Stimulated activated effector memory CD8-positive, alpha-beta T cell treated with anti-CD3 and anti-CD28 coated beads, Interleukin-12 subunit alpha, Interleukin-12 subunit beta, amount 100 ng/mL, for 72 hours (primary cell): ENCODE results near the gene CCDC146.
"Not testable (repeated sequence)": the region's sequence is repeated elsewhere in the genome, so short reads cannot be mapped to it uniquely, and the experiment has no call there.

Experiments
- ATAC-seq: fragments of 150-1000 bp; cut with Tn5 transposase; 2 replicates; pipeline ENCODE4 v1.10.0; 2021
- DNase-seq, 2 donors: peaks; one replicate each; pipeline ENCODE4 v3.0.0; 2021 to 2022; ENCODE audit warnings: low spot score in 2 of 2
- H3K27ac Mint-ChIP-seq: one replicate; pipeline ENCODE4 v1.8.0; 2022; ENCODE audit warnings: mild to moderate bottlenecking, mixed read lengths
- H3K36me3 Mint-ChIP-seq: one replicate; pipeline ENCODE4 v1.8.0; 2022; ENCODE audit warnings: mild to moderate bottlenecking, mixed read lengths
- H3K4me1 Mint-ChIP-seq: one replicate; pipeline ENCODE4 v1.8.0; 2022; ENCODE audit warnings: mixed read lengths
- H3K4me3 Mint-ChIP-seq: one replicate; pipeline ENCODE4 v1.8.0; 2022; ENCODE audit warnings: mild to moderate bottlenecking, mixed read lengths
- H3K9me3 Mint-ChIP-seq: one replicate; pipeline ENCODE4 v1.8.0; 2022; ENCODE audit warnings: mixed read lengths

CCDC146 gene

DNA sequence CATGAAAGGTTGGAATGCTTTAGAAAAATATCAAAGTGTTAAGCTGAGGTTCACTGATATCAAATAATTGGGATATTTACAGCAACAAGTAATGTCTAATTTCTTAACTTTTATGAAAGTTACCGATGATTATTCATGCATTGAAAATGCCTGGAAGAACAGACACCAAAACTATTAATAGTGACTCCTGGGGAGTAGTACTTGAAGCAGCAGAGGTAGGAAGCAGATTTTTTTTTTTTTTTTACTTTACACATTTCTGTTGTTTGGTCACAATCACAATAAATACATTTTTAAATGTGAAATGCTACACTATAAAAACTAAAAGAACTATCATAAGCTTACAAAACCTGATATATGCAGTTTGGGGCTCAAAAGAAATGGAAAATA, 147.7 kb downstream of the CCDC146 start:
- DNase-seq (no peak), ATAC-seq (no peak)
- Mint-ChIP-seq H3K4me1 (peaks cover 14% of the 10 kb centered on the region), H3K9me3 (no peaks in the 10 kb centered on the region), H3K27ac (no peak overlapping the region), H3K4me3 (no peak overlapping the region), H3K36me3 (no peaks in the 10 kb centered on the region)

DNA sequence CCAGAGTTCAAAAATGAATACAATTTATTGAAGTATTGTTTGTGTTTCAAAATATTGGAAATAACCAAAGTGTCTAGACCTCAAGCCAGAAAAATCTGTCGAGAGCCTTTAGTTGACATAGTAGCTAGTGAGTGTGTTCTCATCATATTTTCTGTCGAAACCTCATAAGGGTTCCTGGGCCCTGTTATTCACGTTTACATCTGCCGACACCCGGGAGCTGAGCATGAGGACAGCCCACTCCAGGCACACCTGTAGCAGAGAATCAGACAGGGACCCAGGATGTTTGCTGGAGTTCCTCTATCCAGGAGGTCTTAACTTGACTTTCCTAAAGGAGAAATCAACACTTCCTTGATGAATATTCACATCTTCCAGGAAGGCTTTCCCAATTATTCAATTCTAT, 149.4 kb downstream of the CCDC146 start:
- ATAC-seq = no peak
- H3K9me3 Mint-ChIP-seq = no peaks in the 10 kb centered on the region
- H3K27ac Mint-ChIP-seq = no peak overlapping the region
- DNase-seq = no peak
- H3K4me3 Mint-ChIP-seq = no peak overlapping the region
- peaks cover 28% of the 10 kb centered on the region for H3K4me1 Mint-ChIP-seq
- H3K36me3 Mint-ChIP-seq = no peaks in the 10 kb centered on the region

DNA sequence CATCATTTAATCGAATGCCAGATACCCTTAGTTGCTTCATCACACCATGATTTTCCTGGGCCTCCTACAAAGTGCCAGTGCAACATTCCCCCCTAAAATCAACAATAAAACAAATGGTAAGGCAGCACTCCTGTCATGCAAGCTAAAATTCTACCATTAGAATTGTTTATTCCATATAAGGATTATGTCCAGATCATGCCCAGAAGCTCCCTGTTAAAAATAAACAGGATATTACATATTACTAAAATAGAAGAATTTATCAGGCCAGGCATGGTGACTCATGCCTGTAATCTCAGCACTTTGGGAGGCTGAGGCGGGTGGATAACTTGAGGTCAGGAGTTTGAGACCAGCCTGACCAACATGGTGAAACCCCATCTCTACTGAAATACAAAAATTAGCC, 153.2 kb downstream of the CCDC146 start:
- not testable (repeated sequence) for H3K36me3 Mint-ChIP-seq, H3K9me3 Mint-ChIP-seq, H3K27ac Mint-ChIP-seq, DNase-seq, H3K4me3 Mint-ChIP-seq
- ATAC-seq = peak; percentile 19
- peaks cover 15% of the 10 kb centered on the region for H3K4me1 Mint-ChIP-seq

DNA sequence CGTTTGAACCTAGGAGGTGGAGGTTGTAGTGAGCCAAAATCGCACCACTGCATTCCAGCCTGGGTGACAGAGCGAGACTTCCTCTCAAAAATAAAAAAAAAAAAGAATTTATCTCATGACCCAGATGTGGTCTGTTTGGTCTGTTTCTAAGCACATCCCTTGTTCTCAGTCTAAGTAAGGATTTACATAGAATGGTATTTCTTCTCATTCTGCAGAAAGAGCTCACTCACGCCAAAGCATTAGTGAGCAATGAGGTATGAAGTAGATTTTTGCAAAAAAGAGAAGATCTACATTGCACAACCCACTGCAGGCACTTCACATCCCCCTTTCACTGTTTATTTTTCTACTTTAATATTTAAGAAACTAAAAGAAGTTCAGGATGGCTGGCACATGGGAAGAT, 153.7 kb downstream of the CCDC146 start:
- H3K27ac Mint-ChIP-seq = peak overlapping the region; percentile 15
- DNase-seq (no peak), ATAC-seq (peak; percentile 91)
- no peaks in the 10 kb centered on the region for H3K36me3 Mint-ChIP-seq
- H3K9me3 Mint-ChIP-seq = no peaks in the 10 kb centered on the region
- H3K4me3 Mint-ChIP-seq = no peak overlapping the region
- peaks cover 15% of the 10 kb centered on the region for H3K4me1 Mint-ChIP-seq

DNA sequence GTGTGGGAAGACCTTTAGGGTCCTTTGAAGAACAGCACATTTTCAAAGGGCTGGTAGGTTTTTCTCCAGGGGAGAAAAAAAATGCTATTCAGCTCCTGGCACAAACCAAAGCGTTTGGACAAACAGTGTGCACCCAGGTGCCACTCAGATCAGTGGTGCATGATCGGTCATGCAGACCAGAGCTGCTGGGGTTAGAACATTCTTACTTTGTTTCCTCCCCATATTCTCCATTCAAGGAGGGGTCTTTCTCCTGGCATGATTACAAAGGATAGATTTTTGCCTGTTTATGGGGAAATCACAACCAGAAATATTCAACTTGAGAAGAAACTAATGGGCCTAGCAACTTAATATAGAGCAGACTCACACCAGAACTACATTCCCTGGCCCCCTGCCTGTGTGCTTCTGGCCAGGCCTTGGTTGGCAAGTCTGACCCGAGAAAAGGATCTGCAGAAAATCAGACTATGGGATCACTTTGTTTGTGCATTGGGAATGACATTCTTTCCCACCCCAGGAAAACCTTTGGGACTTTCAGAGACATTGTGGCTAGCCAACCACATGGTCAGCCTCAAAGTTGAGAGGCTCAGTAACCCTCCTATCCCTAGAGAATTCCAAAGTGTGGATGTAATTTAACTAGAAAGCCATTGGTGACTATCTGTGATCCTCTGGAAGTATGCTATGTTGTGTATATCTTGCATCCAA, 159.5 kb downstream of the CCDC146 start:
- Mint-ChIP-seq H3K27ac (no peak overlapping the region), H3K36me3 (no peaks in the 10 kb centered on the region), H3K9me3 (no peaks in the 10 kb centered on the region), H3K4me3 (no peak overlapping the region), H3K4me1 (no peaks in the 10 kb centered on the region)
- ATAC-seq (no peak), DNase-seq (no peak)

DNA sequence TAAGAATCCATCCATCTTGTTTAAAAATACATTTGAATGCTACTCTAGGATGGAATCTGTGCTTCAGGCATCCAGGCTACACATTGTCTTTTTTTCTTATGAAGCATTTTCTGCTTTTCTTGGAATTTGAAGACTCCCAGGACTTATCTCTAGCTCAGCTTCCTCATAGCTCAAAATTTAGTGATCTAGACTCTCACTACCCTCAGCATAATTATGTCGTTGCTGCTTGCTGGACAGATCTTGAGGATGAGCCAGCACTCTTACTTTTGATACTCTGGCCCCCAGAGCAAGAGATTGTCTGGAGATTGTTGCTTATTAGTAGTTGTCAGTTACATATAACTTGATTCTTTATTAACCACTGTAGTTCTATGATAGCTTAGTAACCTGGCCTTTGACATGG, 160.5 kb downstream of the CCDC146 start:
- Mint-ChIP-seq H3K4me3 (no peak overlapping the region), H3K36me3 (no peaks in the 10 kb centered on the region), H3K4me1 (no peaks in the 10 kb centered on the region), H3K27ac (no peak overlapping the region), H3K9me3 (no peaks in the 10 kb centered on the region)
- DNase-seq (no peak), ATAC-seq (no peak)

DNA sequence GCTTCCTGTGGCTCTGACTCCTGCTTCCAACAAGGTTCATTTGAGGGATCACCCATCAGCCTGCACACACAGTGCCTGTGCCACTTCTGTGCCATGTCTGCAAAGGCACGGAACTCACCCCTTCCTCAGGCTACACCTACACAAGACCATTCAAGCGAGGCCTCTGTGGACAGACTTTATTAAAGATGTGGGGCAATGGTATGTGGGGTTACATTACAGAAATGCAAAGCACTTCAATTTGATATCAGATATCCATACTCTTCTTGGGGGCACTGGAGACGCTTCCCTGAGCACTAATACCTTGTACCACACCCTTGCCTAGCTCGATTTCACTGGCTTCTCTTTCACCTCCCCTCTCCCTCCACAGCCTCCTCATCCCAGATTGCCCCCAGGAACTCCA, 161.6 kb downstream of the CCDC146 start:
- no peak overlapping the region for H3K4me3 Mint-ChIP-seq
- H3K27ac Mint-ChIP-seq = no peak overlapping the region

DNA sequence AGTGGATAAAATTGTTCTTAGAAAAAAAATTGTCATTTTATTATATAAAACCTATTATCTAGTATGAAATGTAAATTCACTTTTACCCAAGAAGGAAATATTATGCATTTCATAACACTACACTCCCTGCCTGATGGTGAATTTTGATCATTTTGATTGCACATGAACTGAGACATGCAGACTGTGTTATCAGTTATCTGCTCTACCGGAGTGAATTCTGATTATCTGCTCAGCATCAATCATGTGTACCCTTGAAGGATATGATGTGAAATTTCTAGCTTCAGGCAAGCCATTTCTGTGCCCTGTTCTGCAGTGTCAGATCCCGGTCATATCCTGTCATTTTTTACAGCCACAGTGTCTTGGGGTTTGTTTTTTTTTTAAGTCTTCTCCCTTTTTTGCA, 162.2 kb downstream of the CCDC146 start:
- Mint-ChIP-seq H3K27ac (no peak overlapping the region), H3K4me3 (no peak overlapping the region), H3K9me3 (no peaks in the 10 kb centered on the region), H3K4me1 (no peaks in the 10 kb centered on the region), H3K36me3 (no peaks in the 10 kb centered on the region)
- no peak for ATAC-seq
- DNase-seq = no peak

More for the DNA sequence above, 161.6 kb downstream of the CCDC146 start:
- Mint-ChIP-seq H3K9me3 (no peaks in the 10 kb centered on the region), H3K36me3 (no peaks in the 10 kb centered on the region), H3K4me1 (no peaks in the 10 kb centered on the region)
- DNase-seq = no peak
- ATAC-seq = no peak

DNA sequence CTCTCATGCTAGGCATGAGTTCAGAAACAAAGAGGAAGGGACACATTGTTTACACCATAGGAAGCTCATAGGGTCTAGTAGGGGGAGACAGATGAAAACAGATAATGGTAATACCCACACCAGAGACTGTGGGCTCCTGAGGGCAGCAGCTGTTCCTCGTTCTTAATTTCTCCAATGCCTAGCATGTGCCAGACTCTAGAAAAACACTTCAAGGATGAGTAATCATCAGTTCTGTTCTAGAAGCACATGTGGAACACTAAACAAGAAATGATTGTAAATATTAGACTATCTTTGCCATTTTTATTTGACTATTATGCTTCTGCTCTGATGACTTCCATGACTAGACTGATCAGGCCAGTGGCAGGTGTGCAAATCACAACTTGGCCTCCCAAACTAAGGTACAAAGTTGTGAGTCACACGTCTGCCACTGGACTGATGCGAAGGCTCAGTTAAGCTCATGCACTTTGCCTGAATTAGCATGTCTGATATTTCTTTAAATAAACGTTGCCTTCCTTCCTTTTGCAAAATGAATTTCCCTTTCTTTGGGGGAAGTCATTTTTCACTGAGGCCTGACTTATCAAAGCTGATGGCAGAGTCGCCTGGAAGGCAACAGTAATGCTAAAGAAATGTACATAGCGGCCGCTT, 166.4 kb downstream of the CCDC146 start:
- Mint-ChIP-seq H3K4me1 (no peaks in the 10 kb centered on the region), H3K9me3 (no peaks in the 10 kb centered on the region), H3K27ac (no peak overlapping the region), H3K4me3 (no peak overlapping the region), H3K36me3 (no peaks in the 10 kb centered on the region)
- no peak for ATAC-seq
- no peak for DNase-seq

DNA sequence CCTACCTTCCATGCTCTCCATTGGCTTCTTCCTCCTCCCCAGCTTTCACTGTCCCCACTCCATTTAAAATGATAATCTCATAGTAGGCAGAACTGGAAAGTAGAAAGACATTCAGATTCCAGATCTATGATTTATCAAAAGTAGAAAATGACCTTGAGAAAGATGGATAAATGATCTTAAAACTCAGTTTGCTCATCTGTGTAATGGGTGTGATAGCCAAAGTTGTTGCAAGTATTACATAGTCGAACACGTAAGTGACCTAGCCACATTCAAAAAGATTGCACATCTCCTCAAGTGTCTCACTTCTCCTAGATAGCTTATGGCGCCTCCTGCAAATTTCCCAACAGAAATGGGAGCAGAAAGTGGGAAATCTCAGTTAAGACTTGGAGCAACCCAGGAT, 167.0 kb downstream of the CCDC146 start:
- H3K4me3 Mint-ChIP-seq = no peak overlapping the region
- H3K9me3 Mint-ChIP-seq = no peaks in the 10 kb centered on the region
- no peaks in the 10 kb centered on the region for H3K4me1 Mint-ChIP-seq
- DNase-seq (no peak), ATAC-seq (no peak)
- H3K36me3 Mint-ChIP-seq = no peaks in the 10 kb centered on the region
- no peak overlapping the region for H3K27ac Mint-ChIP-seq

DNA sequence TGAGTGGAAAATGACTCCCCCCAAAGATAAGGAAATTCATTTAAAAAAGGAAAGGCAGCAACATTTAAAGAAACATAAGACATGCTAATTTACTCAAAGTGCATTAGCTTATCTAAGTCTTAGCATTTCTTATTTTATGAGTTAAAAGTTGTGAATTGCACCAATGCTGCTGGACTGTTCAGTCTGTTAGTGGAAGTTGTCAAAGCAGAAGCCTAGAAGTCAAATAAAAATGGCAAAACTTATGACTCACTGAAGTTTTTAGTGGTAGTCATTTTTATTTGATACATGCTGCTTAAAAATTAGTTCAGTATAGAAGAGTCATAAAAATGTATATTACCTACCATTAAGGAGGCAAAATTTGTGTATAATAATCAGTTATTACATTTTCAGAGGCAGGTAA, 168.0 kb downstream of the CCDC146 start:
- H3K4me3 Mint-ChIP-seq = no peak overlapping the region
- ATAC-seq (no peak), DNase-seq (no peak)
- H3K9me3 Mint-ChIP-seq = no peaks in the 10 kb centered on the region
- no peaks in the 10 kb centered on the region for H3K36me3 Mint-ChIP-seq
- no peak overlapping the region for H3K27ac Mint-ChIP-seq
- no peaks in the 10 kb centered on the region for H3K4me1 Mint-ChIP-seq

DNA sequence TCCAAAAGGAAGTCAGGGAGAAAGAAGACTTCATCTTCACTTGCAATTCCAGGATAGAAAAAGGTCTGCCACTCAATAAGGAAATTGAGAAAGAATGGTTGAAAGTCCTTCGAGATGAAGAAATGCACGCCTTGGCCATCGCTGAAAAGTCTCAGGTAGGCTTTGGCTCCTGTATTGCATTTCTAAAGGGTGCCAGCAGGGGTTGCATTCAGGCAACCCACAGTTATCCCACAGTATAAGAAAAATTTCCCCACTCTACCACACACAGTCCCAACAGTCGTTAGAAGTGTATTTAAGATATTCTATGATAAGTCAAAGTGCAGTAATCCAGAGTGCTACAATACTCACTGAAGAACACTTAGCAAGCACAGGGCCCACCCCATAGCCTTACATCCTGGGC, 170.6 kb downstream of the CCDC146 start:
- ATAC-seq = no peak
- no peaks in the 10 kb centered on the region for H3K36me3 Mint-ChIP-seq
- DNase-seq = no peak
- H3K4me1 Mint-ChIP-seq = no peaks in the 10 kb centered on the region
- peak overlapping the region; percentile 41 for H3K27ac Mint-ChIP-seq
- H3K9me3 Mint-ChIP-seq = peaks cover 6% of the 10 kb centered on the region
- H3K4me3 Mint-ChIP-seq = no peak overlapping the region

DNA sequence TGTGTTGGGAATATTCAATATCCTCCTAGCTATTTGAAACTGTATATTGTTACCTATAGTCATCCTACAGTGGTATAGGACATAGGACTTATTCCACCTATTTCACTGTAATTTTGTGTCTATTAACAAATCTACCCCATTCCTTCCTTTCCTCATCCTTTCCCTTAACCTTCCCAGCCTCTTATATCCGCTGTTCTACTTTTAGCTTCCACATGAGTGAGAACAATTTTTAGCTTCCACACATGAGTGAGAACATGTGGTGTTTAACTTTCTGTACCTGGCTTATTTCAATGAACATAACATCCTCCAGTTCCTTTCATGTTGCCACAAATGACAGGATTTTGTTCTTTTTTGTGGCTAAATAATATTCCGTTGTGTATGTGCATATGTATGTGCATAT, 173.1 kb downstream of the CCDC146 start:
- peaks cover 6% of the 10 kb centered on the region for H3K9me3 Mint-ChIP-seq
- no peaks in the 10 kb centered on the region for H3K4me1 Mint-ChIP-seq
- ATAC-seq (no peak), DNase-seq (no peak)
- no peak overlapping the region for H3K27ac Mint-ChIP-seq
- no peak overlapping the region for H3K4me3 Mint-ChIP-seq
- H3K36me3 Mint-ChIP-seq = no peaks in the 10 kb centered on the region

DNA sequence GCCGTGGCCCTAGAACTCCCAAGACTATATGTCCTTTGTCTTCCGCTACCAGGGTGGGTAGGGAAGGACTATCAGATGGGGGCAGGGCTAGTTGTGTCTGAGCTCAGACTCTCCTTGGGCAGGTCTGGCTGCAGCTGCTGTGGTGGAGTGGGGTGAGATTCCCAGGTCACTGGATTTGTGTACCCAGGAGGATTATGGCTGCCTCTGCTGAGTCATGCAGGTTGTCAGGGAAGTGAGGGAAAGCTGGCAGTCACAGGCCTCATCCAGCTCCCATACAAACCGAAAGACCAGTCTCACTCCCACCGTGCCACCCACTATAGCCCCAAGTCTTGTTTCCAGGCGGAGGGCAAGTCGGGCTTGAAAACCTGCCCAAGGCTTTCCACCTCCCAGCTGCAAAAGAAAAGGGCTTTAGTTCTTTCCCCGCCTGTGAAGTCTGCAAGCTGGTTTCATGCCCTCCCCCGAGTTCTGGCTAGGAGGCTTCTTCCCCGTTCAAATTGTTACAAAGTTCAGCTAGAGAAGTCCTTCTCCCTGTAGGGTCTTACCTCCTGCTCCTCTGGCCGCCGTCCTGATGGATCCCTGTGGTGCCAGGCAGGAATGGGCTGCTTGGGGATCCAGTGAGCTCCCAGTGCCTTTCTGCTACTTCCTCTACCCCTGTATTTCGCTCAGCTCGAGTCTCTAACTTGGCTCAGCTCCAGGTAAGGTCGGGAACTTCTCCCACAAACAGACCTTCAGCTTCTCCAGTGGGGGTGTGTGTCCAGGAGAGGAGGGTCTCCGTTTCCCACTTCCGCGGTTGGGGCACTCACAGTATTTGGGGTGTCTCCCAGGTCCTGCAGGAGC, 184.0 kb downstream of the CCDC146 start:
- Mint-ChIP-seq H3K36me3 (peaks cover 14% of the 10 kb centered on the region), H3K27ac (no peak overlapping the region), H3K4me1 (no peaks in the 10 kb centered on the region), H3K4me3 (no peak overlapping the region), H3K9me3 (peaks cover 11% of the 10 kb centered on the region)
- DNase-seq (no peak), ATAC-seq (no peak)

DNA sequence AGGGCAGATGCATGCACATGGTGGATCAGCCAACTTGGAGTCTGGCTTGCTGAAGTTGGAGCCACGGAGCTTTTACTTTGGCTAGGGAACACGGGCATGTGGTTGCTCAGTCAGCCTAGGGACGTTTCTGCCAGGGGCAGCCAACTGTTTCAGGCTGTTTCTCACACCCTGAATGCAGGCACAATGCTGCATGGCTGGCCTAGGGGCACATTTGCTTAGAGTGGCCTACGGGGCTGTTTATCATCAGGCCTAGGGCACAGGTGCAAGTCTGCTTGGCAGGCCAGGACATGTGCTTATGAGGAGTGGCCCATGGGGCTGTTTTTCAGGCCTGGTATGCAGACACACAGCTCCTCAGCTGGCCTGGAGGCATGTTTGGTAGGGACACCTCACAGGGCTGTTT, 186.4 kb downstream of the CCDC146 start:
- no peak overlapping the region for H3K27ac Mint-ChIP-seq
- H3K4me3 Mint-ChIP-seq = no peak overlapping the region
- ATAC-seq (no peak), DNase-seq (no peak)
- H3K36me3 Mint-ChIP-seq = peaks cover 14% of the 10 kb centered on the region
- peaks cover 3% of the 10 kb centered on the region for H3K9me3 Mint-ChIP-seq
- no peaks in the 10 kb centered on the region for H3K4me1 Mint-ChIP-seq

DNA sequence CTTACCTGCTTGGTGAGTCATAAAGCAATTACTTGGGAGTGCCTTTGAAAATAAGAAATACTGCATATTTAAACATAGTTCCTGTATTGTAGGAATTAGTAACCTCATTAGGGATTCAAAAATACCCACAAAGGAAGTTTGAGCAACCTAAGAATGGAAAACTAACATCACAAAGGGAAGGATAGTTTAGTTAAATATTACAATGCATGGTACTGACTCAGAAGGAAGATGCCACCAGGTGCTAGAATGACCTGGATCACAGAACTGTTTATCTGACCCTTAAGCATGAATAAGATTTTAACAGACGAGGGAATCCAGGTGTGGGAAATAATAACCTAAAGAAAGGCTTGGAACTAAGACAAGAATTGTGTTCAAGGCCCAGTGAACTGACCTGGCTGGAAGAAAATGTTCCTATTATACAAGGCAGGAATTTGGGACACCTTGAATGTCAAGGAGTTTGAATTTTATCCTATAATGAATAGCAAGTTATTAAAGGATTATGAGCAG, 187.4 kb downstream of the CCDC146 start:
- DNase-seq = no peak
- Mint-ChIP-seq H3K36me3 (peaks cover 14% of the 10 kb centered on the region), H3K9me3 (peaks cover 3% of the 10 kb centered on the region), H3K4me3 (no peak overlapping the region), H3K27ac (no peak overlapping the region), H3K4me1 (no peaks in the 10 kb centered on the region)
- ATAC-seq = no peak
